Endodermal cell (in vitro differentiated cells): ENCODE results near the gene GNAI3. TPM values are rescaled to one million over a fixed set of nuclear protein-coding genes. Genes with fewer than 3 reads are reported as not detected.

Experiments used
- DNase-seq: peaks from one replicate; pipeline ENCODE4 v3.0.0-alpha.2; 2017
- H3K27ac ChIP-seq: 2 replicates; pipeline ENCODE4 v1.5.1; 2013; ENCODE audit warnings: mild to moderate bottlenecking, low read depth, low read length, moderate library complexity
- H3K27me3 ChIP-seq: 2 replicates; pipeline ENCODE4 v1.6.1; 2013; ENCODE audit warnings: mild to moderate bottlenecking, low read length, moderate library complexity; ENCODE audit not compliant: insufficient read depth, control insufficient read depth, poor library complexity, severe bottlenecking
- H3K36me3 ChIP-seq: 2 replicates; pipeline ENCODE4 v1.7.0; 2013; ENCODE audit warnings: mild to moderate bottlenecking, low read length, moderate library complexity; ENCODE audit not compliant: control insufficient read depth, insufficient read depth
- H3K4me1 ChIP-seq: one replicate; pipeline ENCODE4 v1.7.0; 2013; ENCODE audit warnings: low read length; ENCODE audit not compliant: control insufficient read depth, insufficient read depth
- H3K4me3 ChIP-seq: 2 replicates; pipeline ENCODE4 v1.5.1; 2013; ENCODE audit warnings: mild to moderate bottlenecking, low read length, moderate library complexity
- H3K9ac ChIP-seq: 2 replicates; pipeline ENCODE4 v1.6.1; 2013; ENCODE audit warnings: mild to moderate bottlenecking, low read length, moderate library complexity; ENCODE audit not compliant: poor library complexity, severe bottlenecking; ENCODE audit errors: extremely low read depth
- H3K9me3 ChIP-seq: 2 replicates; pipeline ENCODE4 v1.6.1; 2013; ENCODE audit warnings: mild to moderate bottlenecking, low read length, moderate library complexity; ENCODE audit not compliant: control insufficient read depth
- H3K27ac Mint-ChIP-seq: 2 replicates; pipeline ENCODE4 v1.8.0; 2020; ENCODE audit warnings: mixed read lengths
- H3K27me3 Mint-ChIP-seq: 2 replicates; pipeline ENCODE4 v1.8.0; 2021; ENCODE audit warnings: mild to moderate bottlenecking, mixed read lengths; ENCODE audit not compliant: insufficient read depth
- H3K36me3 Mint-ChIP-seq: 2 replicates; pipeline ENCODE4 v1.8.0; 2020; ENCODE audit warnings: low read depth, mixed read lengths
- H3K4me1 Mint-ChIP-seq: 2 replicates; pipeline ENCODE4 v1.8.0; 2020; ENCODE audit warnings: mixed read lengths
- H3K4me3 Mint-ChIP-seq: 2 replicates; pipeline ENCODE4 v1.8.0; 2020; ENCODE audit warnings: mild to moderate bottlenecking, moderate library complexity, mixed read lengths
- H3K9me3 Mint-ChIP-seq: 2 replicates; pipeline ENCODE4 v1.8.0; 2020; ENCODE audit warnings: mild to moderate bottlenecking, mixed read lengths
- CTCF ChIP-seq: fragments of 200-600 bp; sonication (generic); conservative IDR thresholded peaks from 2 replicates; pipeline ENCODE4 v1.5.0; 2021; ENCODE audit warnings: antibody characterized with exemption, mild to moderate bottlenecking
- WGBS, 2 experiments: methylation state at CpG; one replicate each; pipeline versions ENCODE4 v1.1.5 to v1.1.7; 2013; ENCODE audit warnings: missing lambda C conversion rate in 2 of 2, mixed read lengths in 1 of 2; ENCODE audit not compliant: insufficient coverage in 1 of 2, insufficient read length in 1 of 2; 5-methylcytosine and 5-hydroxymethylcytosine counted together
- total RNA-seq, 2 donors: library from RNA; stranded (reverse); fragmentation: NEBNext Ultra II Directional in 1 of 2; extraction: Animal tissue kit (Norgen Biotek cat#: 25700) in 1 of 2; gene quantifications; 2 replicates in 1 of 2; 3 replicates in 1 of 2; pipeline ENCODE4 v1.2.1, GENCODE V29; 2021

Gene GNAI3
- total RNA-seq, 2 donors from 2014 or later, result 10.1 to 10.9 TPM

DNA sequence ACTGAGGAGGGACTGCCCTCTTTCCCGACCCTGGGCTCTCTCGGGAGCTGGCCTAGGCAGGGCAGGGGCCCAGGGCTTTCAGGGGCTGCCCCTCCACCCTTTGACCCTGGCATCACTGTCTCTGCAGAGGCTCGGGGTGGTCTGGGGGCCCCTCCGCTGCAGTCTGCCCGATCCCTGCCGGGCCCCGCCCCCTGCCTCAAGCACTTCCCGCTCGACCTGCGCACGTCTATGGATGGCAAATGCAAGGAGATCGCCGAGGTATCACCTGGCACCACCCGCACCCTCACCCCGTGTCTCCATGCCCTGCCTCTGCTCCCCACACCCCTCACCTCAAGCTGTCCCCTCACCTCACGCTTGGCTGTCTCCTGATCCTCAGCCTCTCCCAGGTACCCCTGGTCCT, 76.8 kb downstream of the GNAI3 start:
- Histone ChIP-seq H3K9ac (no peak overlapping the region), H3K27me3 (no peaks in the 10 kb centered on the region), H3K4me1 (peaks cover 7% of the 10 kb centered on the region), H3K27ac (no peak overlapping the region), H3K9me3 (no peaks in the 10 kb centered on the region), H3K36me3 (peaks cover 14% of the 10 kb centered on the region), H3K4me3 (no peak overlapping the region)
- no peak overlapping the region for H3K27ac Mint-ChIP-seq
- peaks cover 31% of the 10 kb centered on the region for H3K36me3 Mint-ChIP-seq
- DNase-seq, result no peak
- H3K27me3 Mint-ChIP-seq, result no peaks in the 10 kb centered on the region
- peaks cover 5% of the 10 kb centered on the region for H3K4me1 Mint-ChIP-seq
- no peak overlapping the region for H3K4me3 Mint-ChIP-seq
- no peaks in the 10 kb centered on the region for H3K9me3 Mint-ChIP-seq
- 90 to 100% methylated on average over 9 to 16 of the region's 16 CpGs for WGBS, 2 experiments
- TF ChIP-seq CTCF, result no peak

GRCh38 chr1:109625601-109626560, 77.5 kb downstream of the GNAI3 start:
- H3K4me3 Mint-ChIP-seq, result no peak overlapping the region
- peak; percentile 48 for DNase-seq
- H3K36me3 ChIP-seq, result peaks cover 18% of the 10 kb centered on the region

More at GRCh38 chr1:109625601-109626560, 77.5 kb downstream of the GNAI3 start:
- TF ChIP-seq CTCF, result peak; percentile 35
- Histone ChIP-seq H3K4me3 (no peak overlapping the region), H3K9ac (no peak overlapping the region), H3K27ac (no peak overlapping the region), H3K27me3 (no peaks in the 10 kb centered on the region), H3K9me3 (no peaks in the 10 kb centered on the region), H3K4me1 (peaks cover 7% of the 10 kb centered on the region)
- no peaks in the 10 kb centered on the region for H3K27me3 Mint-ChIP-seq
- WGBS, 2 experiments, result 88 to 92% methylated on average over 18 to 32 of the region's 32 CpGs
- H3K27ac Mint-ChIP-seq, result peak overlapping the region; percentile 48
- no peaks in the 10 kb centered on the region for H3K9me3 Mint-ChIP-seq
- H3K4me1 Mint-ChIP-seq, result peaks cover 5% of the 10 kb centered on the region
- peaks cover 31% of the 10 kb centered on the region for H3K36me3 Mint-ChIP-seq
